Pancreas (tissue), 10 donors: ENCODE data around the gene PNMA8C. TPM values are rescaled to one million over a fixed set of nuclear protein-coding genes. Genes with fewer than 3 reads are reported as not detected.
A peak's percentile ranks its signal among the peaks of the same experiment; 100 is the strongest.
"Not testable (repeated sequence)": the region's sequence is repeated elsewhere in the genome, so short reads cannot be mapped to it uniquely, and the experiment has no call there.

Experiments used
- ATAC-seq, 4 donors: fragments of 200-7000 bp; cut with Tn5 transposase; one replicate each; pipeline versions ENCODE4 v1.8.0 to v1.9.1; 2020; ENCODE audit warnings: mild to moderate bottlenecking in 4 of 4, moderate library complexity in 4 of 4
- DNase-seq, 6 donors: peaks; one replicate each; pipeline ENCODE4 v3.0.0-alpha.2; 2020
- FAIRE-seq: peaks from 2 replicates; lab custom pipeline; 2012; peaks lifted over from hg19 to GRCh38; lab: Jason Lieb, UNC
- H3K27ac ChIP-seq, 4 donors: fragments of 200-600 bp; sonication (generic); 1 replicate in 3 of 4; 2 replicates in 1 of 4; pipeline versions ENCODE4 v1.5.0 to v1.8.0; 2020
- H3K27me3 ChIP-seq, 4 donors: fragments of 200-600 bp; one replicate each; pipeline ENCODE4 v1.8.0; 2021
- H3K36me3 ChIP-seq, 3 donors: fragments of 200-600 bp; sonication (generic) in 1 of 3; one replicate each; pipeline versions ENCODE4 v1.5.0 to v1.8.0; 2020 to 2021
- H3K4me1 ChIP-seq, 3 donors: fragments of 200-600 bp; one replicate each; pipeline ENCODE4 v1.8.0; 2021
- H3K4me3 ChIP-seq, 4 donors: fragments of 200-600 bp; sonication (generic) in 2 of 4; one replicate each; pipeline versions ENCODE4 v1.5.0 to v1.8.0; 2020 to 2021
- H3K9me3 ChIP-seq, 4 donors: fragments of 200-600 bp; one replicate each; pipeline ENCODE4 v1.8.0; 2021
- WGBS, 2 donors: extraction: QIAGEN DNeasy Blood & Tissue Kit; methylation state at CpG; one replicate each; pipeline ENCODE4 v1.1.7; 2013; 5-methylcytosine and 5-hydroxymethylcytosine counted together
- intact Hi-C, 3 donors: fragments of 100-400 bp; cut with DNase I; formaldehyde crosslinking; loops; one replicate each; pipeline versions ENCODE4 v1.11.1 to v1.14.2; 2022
- polyA plus RNA-seq, 2 donors: library from polyadenylated mRNA; stranded (reverse); fragments of 200-250 nt; gene quantifications; one replicate each; pipeline ENCODE4 v1.2.3, GENCODE V29; 2013
- total RNA-seq, 6 donors: library from RNA; stranded (reverse); fragmentation: NEBNext Ultra II Directional in 4 of 6; extraction: Animal tissue kit (Norgen Biotek cat#: 25700) in 4 of 6; gene quantifications; one replicate each; pipeline versions ENCODE4 v1.2.1 to v1.2.4, GENCODE V29; 2021 to 2023
- TF ChIP-seq, protein P1 (sequence below), 4 donors: fragments of 200-600 bp; sonication (generic) in 3 of 4; IDR thresholded peaks; one replicate each; pipeline versions ENCODE4 v1.5.0 to v1.8.0; 2021; ENCODE audit warnings: antibody characterized with exemption in 4 of 4
- donor health status: healthy with polysubstance abuse.
- donor health status: DM: no; HTN: no; CAD: no; lungs with moderate emphysema.
- donor health status: DM: no; HTN: no; CAD: no.
- donor health status: control.
- donor health status: control.
- donor health status: Bipolar disorder and iron deficiency.
- donor health status: DM: yes; HTN: yes; CAD: no.
- donor health status: DM: no; HTN: no; CAD: no.
- donor health status: DM: no; HTN: no; CAD: no.
- donor health status: DM: yes; HTN: yes; CAD: no.

The PNMA8C gene
- total and polyA plus RNA-seq, 8 donors, result 0.08 to 0.61 (median 0.14) TPM; not detected in 2

- 83 to 87% methylated on average over 15 of the region's 15 CpGs for WGBS, 2 donors
- DNase-seq (no peak), ATAC-seq (no peak), FAIRE-seq (no peak)
- Histone ChIP-seq H3K36me3 (no peaks in the 10 kb centered on the region), H3K9me3 (no peaks in the 10 kb centered on the region), H3K4me1 (peaks cover 9 to 20% (median 15%) of the 10 kb centered on the region in 3 donors), H3K4me3 (no peak overlapping the region), H3K27ac (no peak overlapping the region), H3K27me3 (no peaks in the 10 kb centered on the region)
- TF ChIP-seq, protein P1, sequence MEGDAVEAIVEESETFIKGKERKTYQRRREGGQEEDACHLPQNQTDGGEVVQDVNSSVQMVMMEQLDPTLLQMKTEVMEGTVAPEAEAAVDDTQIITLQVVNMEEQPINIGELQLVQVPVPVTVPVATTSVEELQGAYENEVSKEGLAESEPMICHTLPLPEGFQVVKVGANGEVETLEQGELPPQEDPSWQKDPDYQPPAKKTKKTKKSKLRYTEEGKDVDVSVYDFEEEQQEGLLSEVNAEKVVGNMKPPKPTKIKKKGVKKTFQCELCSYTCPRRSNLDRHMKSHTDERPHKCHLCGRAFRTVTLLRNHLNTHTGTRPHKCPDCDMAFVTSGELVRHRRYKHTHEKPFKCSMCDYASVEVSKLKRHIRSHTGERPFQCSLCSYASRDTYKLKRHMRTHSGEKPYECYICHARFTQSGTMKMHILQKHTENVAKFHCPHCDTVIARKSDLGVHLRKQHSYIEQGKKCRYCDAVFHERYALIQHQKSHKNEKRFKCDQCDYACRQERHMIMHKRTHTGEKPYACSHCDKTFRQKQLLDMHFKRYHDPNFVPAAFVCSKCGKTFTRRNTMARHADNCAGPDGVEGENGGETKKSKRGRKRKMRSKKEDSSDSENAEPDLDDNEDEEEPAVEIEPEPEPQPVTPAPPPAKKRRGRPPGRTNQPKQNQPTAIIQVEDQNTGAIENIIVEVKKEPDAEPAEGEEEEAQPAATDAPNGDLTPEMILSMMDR (IDR thresholded peaks at IDR 0.05), result no peak
- intact Hi-C loops, result no loop called here
These were observed 17.3 kb upstream of the PNMA8C start for GRCh38 chr19:46446021-46446420.

GRCh38 chr19:46442808-46443450, 14.2 kb upstream of the PNMA8C start:
- H3K36me3 ChIP-seq, result no peaks in the 10 kb centered on the region
- WGBS, 2 donors, result 51 to 54% methylated on average over 8 of the region's 8 CpGs
- H3K27ac ChIP-seq, result no peak overlapping the region
- no peaks in the 10 kb centered on the region for H3K9me3 ChIP-seq
- H3K4me1 ChIP-seq, result peaks cover 9 to 20% (median 15%) of the 10 kb centered on the region in 3 donors
- ATAC-seq (peak; percentile 67 to 91 (median 84)), DNase-seq (peak in 5 of 6 donors; percentile 33 to 65 (median 60)), FAIRE-seq (no peak)
- TF ChIP-seq, protein P1 (IDR thresholded peaks at IDR 0.05), result no peak
- intact Hi-C loops, result no loop called here
- no peaks in the 10 kb centered on the region for H3K27me3 ChIP-seq
- H3K4me3 ChIP-seq, result no peak overlapping the region

DNA sequence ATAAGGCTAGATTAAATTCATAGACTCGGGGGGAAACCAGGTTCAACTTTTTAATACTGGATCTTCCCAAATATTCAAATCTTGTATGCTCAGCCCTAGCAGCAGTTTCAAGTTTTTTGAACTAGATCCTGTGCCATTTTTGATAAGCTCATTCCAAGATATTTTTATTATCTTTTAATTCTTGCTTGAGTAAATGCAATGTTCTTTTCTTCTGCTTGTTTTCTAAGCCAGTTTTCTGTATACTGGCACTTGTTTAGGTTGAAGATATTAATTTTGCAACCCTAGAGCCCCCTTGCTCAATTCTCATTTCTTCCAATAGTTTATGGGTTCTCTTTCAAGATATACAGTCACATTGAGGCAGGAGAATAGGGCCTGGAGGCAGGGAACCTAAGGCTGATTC, 13.1 kb upstream of the PNMA8C start:
- ATAC-seq, result peak in 2 of 4 donors; percentile 21 to 30
- Histone ChIP-seq H3K27me3 (no peaks in the 10 kb centered on the region), H3K4me3 (no peak overlapping the region), H3K4me1 (peaks cover 9 to 20% (median 15%) of the 10 kb centered on the region in 3 donors), H3K9me3 (no peaks in the 10 kb centered on the region), H3K36me3 (no peaks in the 10 kb centered on the region), H3K27ac (no peak overlapping the region)
- DNase-seq, result no peak
- WGBS, 2 donors, result 11 to 26% methylated on average over 1 of the region's 1 CpG
- TF ChIP-seq, protein P1 (IDR thresholded peaks at IDR 0.05), result no peak
- intact Hi-C loops, result no loop called here
- no peak for FAIRE-seq

GRCh38 chr19:46435689-46436088, 7.0 kb upstream of the PNMA8C start:
- FAIRE-seq, result not testable (repeated sequence)
- WGBS, 2 donors, result 93 to 96% methylated on average over 4 of the region's 4 CpGs

GRCh38 chr19:46435009-46435408, 6.3 kb upstream of the PNMA8C start:
- TF ChIP-seq, protein P1 (IDR thresholded peaks at IDR 0.05), result no peak
- 45 to 66% methylated on average over 6 of the region's 6 CpGs for WGBS, 2 donors
- ATAC-seq, result no peak

More at GRCh38 chr19:46435689-46436088, 7.0 kb upstream of the PNMA8C start:
- ATAC-seq, H3K27ac ChIP-seq, H3K9me3 ChIP-seq, H3K27me3 ChIP-seq, H3K4me3 ChIP-seq, intact Hi-C loops, H3K4me1 ChIP-seq, H3K36me3 ChIP-seq, DNase-seq: not testable (repeated sequence)

DNA sequence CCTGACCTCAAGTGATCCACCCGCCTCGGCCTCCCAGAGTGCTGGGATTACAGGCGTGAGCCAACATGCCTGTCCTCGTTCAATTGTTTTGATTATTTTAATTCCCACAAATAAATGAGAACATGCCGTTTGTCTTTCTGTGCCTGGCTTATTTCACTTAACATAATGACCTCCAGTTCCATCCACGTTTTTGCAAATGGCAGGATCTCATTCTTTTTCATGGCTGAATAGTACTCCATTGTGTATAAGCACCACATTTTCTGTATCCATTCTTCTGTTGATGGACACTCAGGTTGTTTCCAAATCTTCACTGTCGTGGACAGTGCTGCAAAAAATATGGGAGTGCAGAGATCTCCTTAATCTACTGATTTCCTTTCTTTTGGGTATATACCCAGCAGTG, 4.7 kb upstream of the PNMA8C start:
- intact Hi-C loops, H3K4me3 ChIP-seq, H3K36me3 ChIP-seq, H3K9me3 ChIP-seq, DNase-seq, H3K27ac ChIP-seq, FAIRE-seq, H3K27me3 ChIP-seq, ATAC-seq, H3K4me1 ChIP-seq: not testable (repeated sequence)
- 53 to 68% methylated on average over 7 of the region's 7 CpGs for WGBS, 2 donors

More at GRCh38 chr19:46435009-46435408, 6.3 kb upstream of the PNMA8C start:
- intact Hi-C loops, result no loop called here
- Histone ChIP-seq H3K27ac (no peak overlapping the region), H3K4me1 (no peaks in the 10 kb centered on the region), H3K4me3 (no peak overlapping the region), H3K9me3 (no peaks in the 10 kb centered on the region), H3K36me3 (no peaks in the 10 kb centered on the region), H3K27me3 (no peaks in the 10 kb centered on the region)
- DNase-seq, result no peak
- FAIRE-seq, result no peak
